ENCODE results near the gene AOPEP. TPM values are rescaled to one million over a fixed set of nuclear protein-coding genes. Genes with fewer than 3 reads are reported as not detected.

Gene AOPEP
- total RNA-seq, 1 donor from 2014 or later, result 305 TPM

- peak overlapping the region; percentile 49 for H3K27ac ChIP-seq
- peaks cover 78% of the 10 kb centered on the region for H3K4me1 ChIP-seq
- no peak overlapping the region for H3K4me3 ChIP-seq
- H3K36me3 ChIP-seq, result no peaks in the 10 kb centered on the region
- H3K9me3 ChIP-seq, result no peaks in the 10 kb centered on the region
- no peaks in the 10 kb centered on the region for H3K27me3 ChIP-seq
- TF ChIP-seq CTCF (IDR thresholded peaks at IDR 0.05) (no peak), POLR2A (IDR thresholded peaks at IDR 0.05) (no peak), POLR2AphosphoS5 (IDR thresholded peaks at IDR 0.05; ENCODE audit: insufficient read depth in 1 of 2, low read depth in 1 of 2) (no peak)
- intact Hi-C loops (cut with DNase I), result no loop called here
- no peak for DNase-seq (ENCODE audit: extremely low spot score in 2 of 2)
Observed at GRCh38 chr9:95096381-95096780, 369.9 kb downstream of the AOPEP start.

- H3K4me1 ChIP-seq, result peaks cover 78% of the 10 kb centered on the region
Observed at GRCh38 chr9:95096807-95097206, 370.3 kb downstream of the AOPEP start.

GRCh38 chr9:95097279-95097678 lies 370.8 kb downstream of the AOPEP start:
- H3K27me3 ChIP-seq, result no peaks in the 10 kb centered on the region
- TF ChIP-seq POLR2A (IDR thresholded peaks at IDR 0.05), result no peak
- no peak for TF ChIP-seq POLR2AphosphoS5 (IDR thresholded peaks at IDR 0.05; ENCODE audit: insufficient read depth in 1 of 2, low read depth in 1 of 2)
- no peak for TF ChIP-seq CTCF (IDR thresholded peaks at IDR 0.05)
- H3K36me3 ChIP-seq, result no peaks in the 10 kb centered on the region
- no peaks in the 10 kb centered on the region for H3K9me3 ChIP-seq
- peaks cover 76% of the 10 kb centered on the region for H3K4me1 ChIP-seq
- no peak for DNase-seq (ENCODE audit: extremely low spot score in 2 of 2)
- H3K27ac ChIP-seq, result no peak overlapping the region
- no peak overlapping the region for H3K4me3 ChIP-seq
- intact Hi-C loops (cut with DNase I), result no loop called here

More at GRCh38 chr9:95096807-95097206, 370.3 kb downstream of the AOPEP start:
- Histone ChIP-seq H3K4me3 (no peak overlapping the region), H3K36me3 (no peaks in the 10 kb centered on the region), H3K27me3 (no peaks in the 10 kb centered on the region), H3K27ac (peak overlapping the region; percentile 49), H3K9me3 (no peaks in the 10 kb centered on the region)
- TF ChIP-seq CTCF (IDR thresholded peaks at IDR 0.05) (no peak), POLR2AphosphoS5 (IDR thresholded peaks at IDR 0.05; ENCODE audit: insufficient read depth in 1 of 2, low read depth in 1 of 2) (no peak), POLR2A (IDR thresholded peaks at IDR 0.05) (no peak)
- intact Hi-C loops (cut with DNase I), result no loop called here
- no peak for DNase-seq (ENCODE audit: extremely low spot score in 2 of 2)

GRCh38 chr9:95098391-95098921 lies 372.0 kb downstream of the AOPEP start:
- peaks cover 74% of the 10 kb centered on the region for H3K4me1 ChIP-seq
- DNase-seq (ENCODE audit: extremely low spot score in 2 of 2), result no peak
- no peaks in the 10 kb centered on the region for H3K9me3 ChIP-seq
- H3K27me3 ChIP-seq, result no peaks in the 10 kb centered on the region
- TF ChIP-seq CTCF (IDR thresholded peaks at IDR 0.05) (no peak), POLR2A (IDR thresholded peaks at IDR 0.05) (no peak), POLR2AphosphoS5 (IDR thresholded peaks at IDR 0.05; ENCODE audit: insufficient read depth in 1 of 2, low read depth in 1 of 2) (no peak)
- peak overlapping the region; percentile 70 for H3K27ac ChIP-seq
- H3K4me3 ChIP-seq, result no peak overlapping the region
- intact Hi-C loops (cut with DNase I), result no loop called here
- H3K36me3 ChIP-seq, result no peaks in the 10 kb centered on the region

GRCh38 chr9:95099321-95100070 lies 373.0 kb downstream of the AOPEP start:
- Histone ChIP-seq H3K4me1 (peaks cover 74% of the 10 kb centered on the region), H3K27ac (peak overlapping the region; percentile 70), H3K9me3 (no peaks in the 10 kb centered on the region), H3K4me3 (no peak overlapping the region), H3K27me3 (no peaks in the 10 kb centered on the region), H3K36me3 (no peaks in the 10 kb centered on the region)
- intact Hi-C loops (cut with DNase I), result no loop called here
- TF ChIP-seq POLR2A (IDR thresholded peaks at IDR 0.05) (no peak), CTCF (IDR thresholded peaks at IDR 0.05) (no peak), POLR2AphosphoS5 (IDR thresholded peaks at IDR 0.05; ENCODE audit: insufficient read depth in 1 of 2, low read depth in 1 of 2) (no peak)
- DNase-seq (ENCODE audit: extremely low spot score in 2 of 2), result no peak
